Epithelial cell of esophagus (primary cell): Measurements from ENCODE around the gene LRRC73.
"Not testable (repeated sequence)": the region's sequence is repeated elsewhere in the genome, so short reads cannot be mapped to it uniquely, and the experiment has no call there.

ENCODE experiments used
- DNase-seq: peaks from one replicate; pipeline ENCODE4 v3.0.0; 2010; ENCODE audit warnings: low read depth
- H3K4me3 ChIP-seq: 2 replicates; pipeline ENCODE4 v1.5.1; 2011; ENCODE audit warnings: mild to moderate bottlenecking, low read length, control low read depth
- TF ChIP-seq, protein P1 (sequence below): IDR thresholded peaks from 2 replicates; pipeline ENCODE4 v1.5.1; 2011; ENCODE audit warnings: low read depth, mild to moderate bottlenecking, low read length, control low read depth, inconsistent platforms; ENCODE audit not compliant: insufficient read depth; ENCODE audit errors: missing control alignments

LRRC73 gene

DNA sequence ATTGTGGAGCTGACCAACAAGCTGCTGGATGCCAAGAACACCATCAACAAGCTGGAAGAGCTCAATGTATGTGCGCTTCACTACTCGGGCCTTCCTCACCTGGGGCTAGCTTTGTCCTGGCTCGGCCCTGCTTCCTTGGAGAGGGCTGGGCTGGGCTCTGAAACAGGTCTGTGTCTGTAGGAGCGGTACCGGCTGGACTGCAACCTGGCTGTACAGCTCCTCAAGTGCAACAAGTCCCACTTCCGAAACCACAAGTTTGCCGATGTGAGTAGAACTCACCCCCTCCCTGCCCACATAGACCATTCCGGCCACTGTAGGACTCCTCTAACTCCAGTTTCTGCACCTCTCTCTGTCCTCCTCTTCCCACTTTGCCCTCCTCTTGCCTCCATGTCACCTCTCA is 6.7 kb downstream of the LRRC73 start:
- TF ChIP-seq, protein P1, sequence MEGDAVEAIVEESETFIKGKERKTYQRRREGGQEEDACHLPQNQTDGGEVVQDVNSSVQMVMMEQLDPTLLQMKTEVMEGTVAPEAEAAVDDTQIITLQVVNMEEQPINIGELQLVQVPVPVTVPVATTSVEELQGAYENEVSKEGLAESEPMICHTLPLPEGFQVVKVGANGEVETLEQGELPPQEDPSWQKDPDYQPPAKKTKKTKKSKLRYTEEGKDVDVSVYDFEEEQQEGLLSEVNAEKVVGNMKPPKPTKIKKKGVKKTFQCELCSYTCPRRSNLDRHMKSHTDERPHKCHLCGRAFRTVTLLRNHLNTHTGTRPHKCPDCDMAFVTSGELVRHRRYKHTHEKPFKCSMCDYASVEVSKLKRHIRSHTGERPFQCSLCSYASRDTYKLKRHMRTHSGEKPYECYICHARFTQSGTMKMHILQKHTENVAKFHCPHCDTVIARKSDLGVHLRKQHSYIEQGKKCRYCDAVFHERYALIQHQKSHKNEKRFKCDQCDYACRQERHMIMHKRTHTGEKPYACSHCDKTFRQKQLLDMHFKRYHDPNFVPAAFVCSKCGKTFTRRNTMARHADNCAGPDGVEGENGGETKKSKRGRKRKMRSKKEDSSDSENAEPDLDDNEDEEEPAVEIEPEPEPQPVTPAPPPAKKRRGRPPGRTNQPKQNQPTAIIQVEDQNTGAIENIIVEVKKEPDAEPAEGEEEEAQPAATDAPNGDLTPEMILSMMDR, result no peak
- no peak overlapping the region for H3K4me3 ChIP-seq
- no peak for DNase-seq

DNA sequence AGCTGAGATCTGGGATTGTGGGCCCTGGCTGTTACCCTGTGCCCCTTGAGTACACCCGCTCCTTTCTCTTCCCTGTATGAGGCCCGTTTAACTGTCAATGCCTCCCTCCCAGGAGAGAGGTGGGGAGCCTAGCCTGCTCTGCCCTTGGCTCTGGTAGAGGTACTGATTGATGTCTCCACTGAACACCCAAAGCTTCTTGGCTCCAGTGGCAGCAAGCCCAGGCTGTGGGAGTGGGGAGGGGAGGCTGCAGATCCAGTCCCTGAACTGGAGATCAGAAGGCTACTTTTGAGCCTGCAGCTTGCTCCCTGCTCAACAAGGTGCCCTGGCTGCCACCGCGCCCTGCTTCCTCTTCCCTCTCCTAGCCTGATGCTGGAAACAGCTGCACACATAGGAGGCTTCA is 7.5 kb downstream of the LRRC73 start:
- TF ChIP-seq, protein P1, result no peak
- no peak overlapping the region for H3K4me3 ChIP-seq

GRCh38 chr6:43500921-43501320 is 9.2 kb downstream of the LRRC73 start:
- TF ChIP-seq, protein P1, result no peak
- DNase-seq, result no peak
- no peak overlapping the region for H3K4me3 ChIP-seq

More for the DNA sequence above, 7.5 kb downstream of the LRRC73 start:
- DNase-seq, result no peak

- TF ChIP-seq, protein P1, result no peak
Measured at GRCh38 chr6:43499028-43499815, 10.9 kb downstream of the LRRC73 start.

GRCh38 chr6:43498291-43498690 is 11.9 kb downstream of the LRRC73 start:
- H3K4me3 ChIP-seq, result not testable (repeated sequence)

More at GRCh38 chr6:43499028-43499815, 10.9 kb downstream of the LRRC73 start:
- no peak for DNase-seq
- no peak overlapping the region for H3K4me3 ChIP-seq

DNA sequence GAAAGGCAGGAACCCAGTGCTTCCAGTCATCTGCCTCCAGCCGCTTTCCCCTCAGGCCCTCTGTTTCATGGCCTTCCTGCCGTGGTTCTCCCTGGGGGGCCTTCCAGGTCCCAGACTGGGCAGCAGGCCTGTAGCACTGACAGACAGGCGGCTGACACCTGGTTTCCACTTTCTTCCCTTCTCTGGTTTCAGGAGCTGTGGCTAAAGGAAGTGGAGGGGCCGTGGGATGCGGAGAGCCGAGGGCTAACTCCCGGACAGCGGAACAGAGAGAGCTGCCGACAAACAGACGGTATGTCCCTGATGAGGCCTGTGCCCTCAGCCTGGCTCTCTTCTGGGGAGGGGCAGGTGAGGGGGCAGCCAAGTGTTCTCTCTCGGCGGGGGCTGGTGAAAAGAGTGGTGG is 12.5 kb downstream of the LRRC73 start:
- TF ChIP-seq, protein P1, result no peak
- DNase-seq, result no peak
- no peak overlapping the region for H3K4me3 ChIP-seq

More at GRCh38 chr6:43498291-43498690, 11.9 kb downstream of the LRRC73 start:
- not testable (repeated sequence) for DNase-seq

DNA sequence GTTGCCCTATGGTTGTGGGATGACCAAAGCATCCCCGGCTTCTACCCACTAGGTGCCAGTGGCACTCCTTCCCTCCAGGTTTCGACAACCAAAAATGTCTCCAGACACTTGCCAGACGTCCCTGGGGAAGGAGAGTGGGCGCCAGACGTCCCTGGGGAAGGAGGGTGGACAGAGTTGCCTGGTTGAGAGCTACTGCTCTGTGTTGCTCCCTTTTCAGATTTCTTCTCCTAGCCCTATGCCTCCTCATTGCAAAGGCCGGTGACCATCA is 13.1 kb downstream of the LRRC73 start:
- TF ChIP-seq, protein P1, result no peak
- no peak for DNase-seq
- H3K4me3 ChIP-seq, result no peak overlapping the region
